GM10248 (cell line): ENCODE measurements around the gene HNRNPH1.

Source experiments
- CTCF ChIA-PET: fragments of 300-600 bp; sonication (Branson Sonifier 250); formaldehyde crosslinking; extraction: SDS; loops from one replicate; lab custom pipeline; 2021; ENCODE audit warnings: antibody characterized with exemption; lab: Yijun Ruan, JAX
- POLR2A ChIA-PET: fragments of 350-650 bp; sonication (Branson Sonifier 250); formaldehyde crosslinking; extraction: SDS; loops from one replicate; lab custom pipeline; 2020; ENCODE audit warnings: antibody characterized with exemption; lab: Yijun Ruan, JAX
- DNase-seq: peaks from one replicate; pipeline ENCODE4 v3.0.0; 2012; ENCODE audit errors: extremely low spot score
- CTCF ChIP-seq: IDR thresholded peaks from 2 replicates; pipeline ENCODE4 v1.5.1; 2012; ENCODE audit warnings: mild to moderate bottlenecking, low read depth; ENCODE audit errors: extremely low read depth, missing control alignments, control extremely low read depth

HNRNPH1 gene

GRCh38 chr5:179613460-179614071 lies 9.9 kb downstream of the HNRNPH1 start:
- POLR2A ChIA-PET: interaction anchor here (0.6 to 5.7 kb wide), 5 partner anchors 8 to 65 kb away, joined by 3 to 74 read pairs (median 5); partner anchors contain the start of gene HNRNPH1
- no peak for TF ChIP-seq CTCF
- CTCF ChIA-PET: interaction anchor here (1.2 to 4.3 kb wide), 3 partner anchors 8 to 11 kb away, joined by 3 to 23 read pairs (median 7); partner anchors contain the start of gene HNRNPH1
- no peak for DNase-seq

DNA sequence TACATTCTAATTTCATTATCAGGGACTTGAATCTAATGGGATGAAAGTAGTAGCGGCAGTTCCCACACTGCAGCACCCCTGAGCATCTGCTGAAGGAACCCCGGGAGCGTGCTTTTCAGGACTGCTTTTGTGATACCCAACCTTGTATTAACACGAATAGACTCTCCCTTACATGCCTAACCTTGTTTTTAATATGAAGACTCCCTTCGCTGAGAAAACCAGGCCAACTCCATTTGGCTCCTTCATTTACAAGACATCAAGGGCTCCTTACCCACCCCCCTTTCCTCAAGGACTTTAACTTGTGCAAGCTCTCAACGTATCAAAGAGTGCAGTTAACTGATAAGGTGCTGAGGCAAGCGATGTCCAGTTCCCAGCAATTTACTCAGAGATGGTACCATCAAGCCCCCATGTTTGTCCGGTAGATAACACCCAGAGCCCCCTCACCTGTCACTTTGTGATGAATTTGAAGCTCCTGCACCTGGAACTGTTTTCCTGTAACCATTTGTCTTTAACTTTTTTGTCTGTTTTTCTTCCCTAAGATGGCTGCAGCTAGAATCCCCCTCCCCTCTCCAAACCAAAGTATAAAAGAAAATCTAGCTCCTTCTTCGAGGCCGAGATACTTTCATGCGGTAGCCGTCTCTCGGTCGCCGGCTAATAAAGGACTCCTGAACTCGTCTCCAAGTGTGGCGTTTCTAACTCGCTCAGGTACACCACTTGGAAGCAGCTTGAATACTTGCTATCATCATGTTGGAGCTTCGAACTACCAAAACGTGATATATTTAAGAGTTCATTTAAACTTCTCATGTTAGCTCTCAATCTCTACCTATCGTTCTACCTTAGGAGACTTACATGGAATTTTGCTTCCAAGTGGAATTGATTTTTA lies 10.7 kb downstream of the HNRNPH1 start:
- no peak for DNase-seq
- TF ChIP-seq CTCF: no peak
- ChIA-PET CTCF (interaction anchor here (1.2 to 4.3 kb wide), 5 partner anchors 7 to 43 kb away, joined by 3 to 23 read pairs (median 4); partner anchors contain the start of gene HNRNPH1), POLR2A (interaction anchor here (0.6 to 5.7 kb wide), 6 partner anchors 9 to 958 kb away, joined by 3 to 74 read pairs (median 6); partner anchors contain the start of gene HNRNPH1)

- CTCF ChIA-PET: interaction anchor here (1.4 to 4.3 kb wide), 2 partner anchors 9 to 12 kb away, joined by 3 to 23 read pairs; partner anchors contain the start of gene HNRNPH1
- POLR2A ChIA-PET: interaction anchor here (0.6 to 5.7 kb wide), 3 partner anchors 9 to 1405 kb away, joined by 3 to 74 read pairs (median 12); partner anchors contain the start of gene HNRNPH1
- TF ChIP-seq CTCF: no peak
- no peak for DNase-seq
Observed at GRCh38 chr5:179610903-179611265, 12.6 kb downstream of the HNRNPH1 start.

GRCh38 chr5:179610109-179610902 lies 13.2 kb downstream of the HNRNPH1 start:
- no peak for DNase-seq
- no peak for TF ChIP-seq CTCF
- ChIA-PET CTCF (interaction anchor here (2.3 to 4.3 kb wide), 2 partner anchors 13 to 58 kb away, joined by 7 to 23 read pairs; partner anchors contain the start of gene HNRNPH1), POLR2A (interaction anchor here (2.1 to 5.7 kb wide), 2 partner anchors 10 to 13 kb away, joined by 12 to 74 read pairs; partner anchors contain the start of gene HNRNPH1)

DNA sequence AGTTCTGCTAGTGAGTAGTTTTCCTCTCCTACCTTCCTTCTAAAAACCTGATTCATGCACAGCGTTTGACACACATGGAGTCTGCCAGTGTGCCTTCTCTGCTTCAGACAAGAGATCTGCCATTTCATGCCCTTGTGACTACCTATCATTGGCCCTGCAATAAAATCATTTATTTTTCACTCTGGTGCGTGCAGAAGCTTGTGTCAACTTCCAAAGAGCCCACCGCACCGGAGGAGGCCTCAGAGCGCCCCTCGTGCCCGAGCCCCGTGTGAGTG lies 13.7 kb downstream of the HNRNPH1 start:
- no peak for TF ChIP-seq CTCF
- DNase-seq: no peak
- ChIA-PET POLR2A (no interaction called here), CTCF (interaction anchor here (2.3 kb wide), 1 partner anchor 59 kb away, joined by 7 read pairs; no protein-coding TSS in a partner anchor)
